Stimulated activated CD8-positive, alpha-beta memory T cell treated with anti-CD3 and anti-CD28 coated beads, Interleukin-4, amount 100 ng/mL, for 1 hour (primary cell): ENCODE results near the gene SYCE3.
A peak's percentile ranks its signal among the peaks of the same experiment; 100 is the strongest.

Experiments used
- DNase-seq, 2 donors: peaks; one replicate each; pipeline ENCODE4 v3.0.0-alpha.2; 2020; ENCODE audit warnings: low read depth in 2 of 2, low spot score in 1 of 2

SYCE3 gene

DNA sequence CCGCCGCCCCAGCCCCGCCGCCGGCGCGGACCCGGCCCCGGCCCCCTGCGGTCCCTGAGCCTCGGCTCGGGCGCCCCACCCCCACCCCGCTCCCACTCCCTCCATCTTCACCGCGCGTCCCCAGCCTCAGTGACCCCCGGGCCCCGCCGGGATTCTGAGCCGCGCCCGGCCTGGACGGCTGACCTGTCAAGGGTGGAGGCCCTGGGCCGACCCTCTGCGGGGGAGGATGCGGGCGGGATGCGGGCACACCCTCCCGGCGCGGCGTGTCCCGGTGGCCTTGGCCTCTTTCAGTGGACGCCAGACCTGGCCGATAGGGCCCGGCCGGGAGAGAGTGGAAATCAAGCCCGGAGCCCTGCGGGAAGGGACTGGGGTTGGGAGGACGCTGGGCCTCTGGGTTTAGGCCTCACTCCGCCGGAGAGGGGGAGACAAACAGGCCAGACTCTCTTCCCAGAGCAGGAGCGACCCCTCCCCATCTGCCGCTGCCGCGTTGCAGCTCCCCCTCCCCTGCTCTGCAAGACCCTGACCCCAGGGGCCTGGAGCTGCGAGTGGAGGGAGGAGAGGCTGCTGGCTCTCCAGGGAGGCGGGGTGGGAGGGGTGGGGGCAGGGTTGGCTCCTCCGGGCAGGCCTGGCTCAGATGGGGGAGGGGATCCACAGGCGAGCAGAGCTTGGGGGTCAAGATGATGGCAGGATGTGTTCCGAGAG is 38.4 kb upstream of the SYCE3 start:
- no peak for DNase-seq

DNA sequence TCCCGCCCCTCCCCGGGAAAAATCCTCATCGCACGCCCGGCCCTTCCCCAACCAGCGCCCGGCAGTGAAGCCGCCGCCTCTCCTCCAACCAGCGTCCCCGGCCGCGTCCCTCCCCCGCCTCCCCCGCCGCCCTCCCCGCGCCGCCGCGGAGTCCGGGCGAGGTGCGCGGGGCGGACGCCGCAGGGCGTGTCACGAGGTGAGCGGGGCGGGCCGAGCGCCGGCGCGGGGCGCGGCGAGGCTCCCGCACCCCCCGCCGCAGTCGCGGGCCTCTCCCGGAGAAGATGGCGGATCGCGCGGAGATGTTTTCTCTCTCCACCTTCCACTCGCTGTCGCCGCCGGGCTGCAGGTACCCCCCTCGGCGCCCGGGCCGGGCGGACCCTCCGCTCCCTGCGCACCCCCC is 37.8 kb upstream of the SYCE3 start, which contains the start of gene MAPK8IP2:
Gene MAPK8IP2 (plus strand): TSS at position 256 of the 400 bp plus-strand sequence. CDS start 26 bp downstream, at position 282.
- no peak for DNase-seq

GRCh38 chr22:50599816-50600455 is 37.2 kb upstream of the SYCE3 start:
- peak in 1 of 2 donors; percentile 24 for DNase-seq

- no peak for DNase-seq
Measured at GRCh38 chr22:50597097-50597496, 34.4 kb upstream of the SYCE3 start.

- DNase-seq = no peak
Measured at GRCh38 chr22:50595189-50595588, 32.5 kb upstream of the SYCE3 start.

GRCh38 chr22:50587407-50587806 is 24.7 kb upstream of the SYCE3 start:
- DNase-seq = no peak

GRCh38 chr22:50586416-50586815 is 23.7 kb upstream of the SYCE3 start:
- DNase-seq = no peak

DNA sequence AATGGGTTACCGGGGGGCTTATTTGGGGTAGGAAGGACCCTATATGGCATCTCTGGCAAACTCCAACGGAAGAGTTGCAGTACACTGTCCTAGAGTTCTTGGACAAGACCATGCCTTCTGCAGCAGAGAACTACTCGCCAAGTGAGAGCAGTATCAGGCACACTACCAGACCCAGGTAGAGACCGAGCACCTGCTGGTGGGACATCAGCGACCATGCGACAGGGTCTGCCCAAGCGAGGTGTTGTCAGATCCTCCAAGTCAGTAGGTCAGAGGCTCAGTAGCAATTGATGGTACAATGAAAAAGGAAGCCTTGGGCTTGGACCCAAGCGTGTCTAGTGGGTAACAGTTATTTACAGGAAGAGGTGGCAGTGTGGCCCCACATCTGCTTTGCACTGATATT is 23.1 kb upstream of the SYCE3 start:
- DNase-seq = no peak

GRCh38 chr22:50585238-50585637 is 22.5 kb upstream of the SYCE3 start:
- DNase-seq = no peak

DNA sequence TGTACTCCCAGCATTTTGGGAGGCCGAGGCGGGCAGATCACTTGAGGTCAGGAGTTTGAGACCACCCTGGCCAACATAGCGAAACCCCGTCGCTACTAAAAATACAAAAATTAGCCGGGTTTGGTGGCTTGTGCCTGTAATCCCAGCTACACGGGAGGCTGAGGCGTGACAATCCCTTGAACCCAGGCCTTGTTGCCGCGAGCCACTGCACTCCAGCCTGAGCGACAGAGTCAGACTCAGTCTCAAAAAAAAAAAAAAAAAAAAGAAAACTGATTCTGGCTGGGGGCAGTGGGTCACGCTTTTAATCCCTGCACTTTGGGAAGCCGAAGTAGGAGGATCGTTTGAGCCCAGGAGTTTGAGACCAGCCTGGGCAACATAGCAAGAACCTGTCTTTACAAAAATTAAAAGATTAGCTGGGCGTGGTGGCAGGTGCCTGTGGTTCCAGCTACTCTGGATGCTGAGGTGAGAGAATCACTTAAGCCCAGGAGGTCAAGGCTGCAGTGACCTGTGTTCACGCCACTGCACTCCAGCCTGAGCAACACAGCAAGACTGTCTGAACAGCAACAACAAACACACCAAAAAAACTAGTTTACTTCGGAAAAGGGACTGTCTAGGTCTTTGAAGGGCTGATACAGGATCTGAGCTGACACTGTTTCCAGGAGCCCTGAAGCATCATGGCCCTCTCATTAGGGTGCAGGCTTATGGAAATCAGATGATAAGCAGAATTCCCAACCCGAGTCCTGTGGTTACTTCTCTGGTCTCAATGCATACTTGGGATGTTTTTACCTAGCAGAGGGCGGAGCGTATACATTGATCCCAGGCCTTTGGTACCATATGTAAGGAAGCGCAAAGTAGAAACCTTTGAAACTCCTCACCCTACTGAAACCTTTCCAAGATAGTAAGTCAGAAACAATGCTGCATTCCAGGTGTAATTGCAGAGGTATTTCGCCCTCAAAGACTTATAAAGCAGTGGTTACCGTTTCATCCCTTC is 21.7 kb upstream of the SYCE3 start:
- DNase-seq = no peak

GRCh38 chr22:50583294-50583861 is 20.7 kb upstream of the SYCE3 start:
- no peak for DNase-seq

DNA sequence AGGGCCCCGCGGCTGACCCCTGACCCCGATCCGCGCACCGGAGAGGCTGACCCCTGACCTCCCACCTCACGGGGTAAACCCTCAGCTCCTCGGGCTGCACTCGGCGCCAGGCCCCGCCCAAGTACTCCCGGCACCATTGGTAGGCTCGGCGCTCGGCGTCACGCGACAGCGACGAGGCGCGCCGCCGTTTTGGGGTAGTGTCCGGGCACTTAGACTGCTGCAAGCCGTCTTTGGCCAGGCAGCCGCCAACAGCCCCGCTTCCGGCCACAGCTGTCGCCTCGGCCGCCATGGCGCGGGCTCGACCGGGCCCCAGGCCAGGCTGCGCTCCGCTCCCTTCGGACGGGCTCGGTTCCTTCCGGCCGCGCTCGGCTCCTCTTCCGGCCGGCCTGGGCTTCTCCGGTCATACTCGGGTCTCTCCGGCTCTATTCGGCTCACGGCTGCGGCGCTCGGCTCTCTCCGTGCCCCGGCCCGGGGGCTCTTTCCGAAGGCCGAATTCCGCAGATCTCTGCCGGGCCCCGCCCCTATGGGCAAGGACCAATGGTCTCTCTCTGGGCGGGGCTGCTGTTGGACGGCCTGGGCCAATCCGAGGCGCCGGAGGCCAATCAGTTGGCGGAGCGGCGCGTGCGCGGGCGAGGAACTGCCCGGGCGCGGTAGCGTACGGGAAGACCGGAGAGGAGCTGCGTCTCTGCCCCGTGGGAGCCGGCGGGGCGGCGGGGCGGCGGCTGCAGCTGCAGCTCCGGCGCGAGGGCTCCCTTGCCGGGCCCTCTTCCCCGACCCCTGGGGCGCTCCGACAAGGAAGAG is 20.0 kb upstream of the SYCE3 start, which contains the start of gene CHKB:
Gene CHKB (minus strand): TSS at position 357 of the 801 bp plus-strand sequence. CDS start 68 bp downstream, at position 289.
- peak; percentile 90 to 96 for DNase-seq

DNA sequence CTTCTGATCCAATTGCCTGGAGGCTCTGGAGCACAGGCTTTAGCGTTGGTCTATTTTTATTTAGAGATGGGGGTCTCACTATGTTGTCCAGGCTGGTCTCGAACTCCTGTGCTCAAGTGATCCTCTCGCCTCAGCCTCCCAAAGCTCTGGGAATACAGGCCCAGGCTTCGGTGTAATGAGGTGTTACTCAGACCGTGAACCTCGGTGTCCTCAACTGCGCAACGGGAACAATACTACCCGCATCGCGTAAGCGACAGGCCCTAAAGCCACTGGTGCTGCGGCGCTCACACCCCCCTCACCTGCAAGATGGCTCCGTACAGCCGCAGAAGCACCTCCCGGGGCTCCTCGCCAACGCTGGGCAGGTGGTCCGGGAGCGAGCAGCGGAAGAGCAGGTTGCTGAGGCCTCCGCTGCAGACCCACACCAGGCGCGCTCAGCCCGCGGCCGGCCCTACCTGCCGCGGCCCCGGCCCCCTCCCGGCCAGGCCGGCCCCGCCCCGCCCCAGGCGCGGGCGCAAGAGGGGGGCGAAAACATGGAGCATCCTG is 19.3 kb upstream of the SYCE3 start:
- DNase-seq = no peak

DNA sequence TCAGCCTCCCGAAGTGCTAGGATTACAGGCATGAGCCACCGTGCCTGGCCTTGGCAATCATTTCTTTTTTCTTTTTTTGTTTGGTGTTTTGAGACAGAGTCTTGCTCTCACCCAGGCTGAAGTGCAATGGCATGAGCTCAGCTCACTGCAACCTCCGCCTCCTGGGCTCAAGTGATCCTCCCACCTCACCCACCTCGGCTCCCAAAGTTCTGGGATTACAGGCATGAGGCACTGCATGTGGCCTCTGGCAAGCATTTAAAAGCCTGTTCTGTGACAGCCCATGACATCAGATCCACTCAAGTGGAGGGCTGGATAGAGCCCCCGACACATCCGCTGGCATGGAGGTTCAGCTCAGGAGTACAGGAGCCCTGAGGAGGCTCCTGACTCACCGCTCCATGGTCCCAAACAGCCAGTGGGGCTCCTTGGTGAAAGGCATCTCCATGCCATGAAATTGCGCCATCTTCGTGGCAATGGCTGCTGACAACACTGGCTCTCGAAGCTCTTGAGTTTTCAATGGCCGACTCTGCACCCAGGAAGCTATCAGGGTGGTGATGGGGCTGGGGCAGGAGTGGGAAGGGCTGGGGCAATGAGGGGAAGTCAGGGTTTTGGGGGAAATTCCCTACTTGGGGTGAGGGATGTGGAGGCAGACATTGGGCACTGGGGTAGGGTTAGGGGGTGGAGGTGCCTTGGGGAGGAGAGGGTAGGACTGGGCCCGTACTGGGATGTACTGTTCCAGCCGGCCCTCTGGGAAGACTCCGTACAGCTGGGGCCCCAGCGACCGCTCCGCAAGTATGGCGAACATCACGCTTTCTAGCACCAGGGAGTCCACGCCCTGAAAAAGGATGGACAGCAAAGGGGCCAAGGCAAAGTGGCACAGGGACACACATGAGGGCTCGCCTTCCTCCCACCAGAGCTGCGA is 18.6 kb upstream of the SYCE3 start:
- DNase-seq = no peak

DNA sequence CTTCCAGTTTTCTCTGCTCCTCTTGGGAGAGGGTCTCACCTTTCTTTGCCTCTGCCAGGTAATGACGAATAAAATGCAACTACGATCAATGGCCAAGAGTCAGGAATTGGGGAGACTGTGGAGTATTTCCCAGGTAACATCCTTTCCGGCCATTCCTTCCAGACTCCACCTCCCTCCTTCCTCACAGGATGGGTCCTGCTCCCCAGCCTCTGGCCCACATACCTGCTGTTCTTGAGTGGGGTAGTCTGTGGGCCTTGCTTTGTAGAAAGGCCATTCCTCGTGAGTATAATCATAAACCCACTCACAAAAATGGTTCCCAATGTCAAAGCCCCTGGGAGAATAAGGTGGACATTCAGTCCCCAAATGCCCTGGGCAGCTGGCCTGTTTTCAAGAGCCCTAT is 17.0 kb upstream of the SYCE3 start:
- DNase-seq = no peak

- no peak for DNase-seq
Measured at GRCh38 chr22:50578776-50579310, 16.1 kb upstream of the SYCE3 start.

GRCh38 chr22:50577987-50578775 is 15.5 kb upstream of the SYCE3 start, which contains the start of gene CPT1B:
Gene CPT1B, minus strand, starts transcription at chr22:50578427. Its CDS starts 512 bp downstream, at chr22:50577915.
- no peak for DNase-seq

GRCh38 chr22:50577697-50577986 is 14.9 kb upstream of the SYCE3 start:
- no peak for DNase-seq
